Neuronal stem cell (in vitro differentiated cells): ENCODE measurements around the gene CD68.

ENCODE experiments used
- DNase-seq: peaks from one replicate; pipeline ENCODE4 v3.0.0-alpha.2; 2013; ENCODE audit warnings: low spot score
- H2AFZ ChIP-seq: one replicate; pipeline ENCODE4 v1.6.1; 2013; ENCODE audit warnings: mild to moderate bottlenecking, low read length, inconsistent platforms
- H2AK5ac ChIP-seq: 2 replicates; pipeline ENCODE4 v1.6.1; 2013; ENCODE audit warnings: low read depth, mild to moderate bottlenecking, inconsistent platforms, low read length, moderate library complexity, mixed read lengths
- H2BK120ac ChIP-seq: 2 replicates; pipeline ENCODE4 v1.6.1; 2013; ENCODE audit warnings: low read depth, mild to moderate bottlenecking, inconsistent platforms, low read length, moderate library complexity, mixed read lengths
- H2BK12ac ChIP-seq: one replicate; pipeline ENCODE4 v1.6.1; 2013; ENCODE audit warnings: low read length, inconsistent platforms
- H2BK15ac ChIP-seq: 2 replicates; pipeline ENCODE4 v1.6.1; 2013; ENCODE audit warnings: mild to moderate bottlenecking, low read length, inconsistent platforms, mixed read lengths
- H2BK5ac ChIP-seq: one replicate; pipeline ENCODE4 v1.6.1; 2013; ENCODE audit warnings: inconsistent platforms, mild to moderate bottlenecking, low read length, moderate library complexity
- H3K14ac ChIP-seq: one replicate; pipeline ENCODE4 v1.6.1; 2013; ENCODE audit warnings: low read length, inconsistent platforms
- H3K18ac ChIP-seq: 2 replicates; pipeline ENCODE4 v1.6.1; 2013; ENCODE audit warnings: low read length, inconsistent platforms
- H3K23ac ChIP-seq: 2 replicates; pipeline ENCODE4 v1.6.1; 2013; ENCODE audit warnings: low read depth, mild to moderate bottlenecking, mixed read lengths, low read length, inconsistent platforms; ENCODE audit not compliant: poor library complexity
- H3K27ac ChIP-seq: replicated peaks from 3 replicates; pipeline ENCODE4 v1.5.1; 2013; ENCODE audit warnings: low read length, inconsistent platforms
- H3K27me3 ChIP-seq, 3 experiments: 2 replicates each; pipeline ENCODE4 v1.6.1; 2013; ENCODE audit warnings: low read length in 3 of 3, mild to moderate bottlenecking in 2 of 3, inconsistent platforms in 1 of 3, low read depth in 1 of 3, mixed read lengths in 1 of 3, moderate library complexity in 1 of 3; ENCODE audit not compliant: control insufficient read depth in 3 of 3, insufficient read depth in 3 of 3
- H3K36me3 ChIP-seq, 2 donors: replicated peaks in 1 of 2; 2 replicates each; pipeline ENCODE4 v1.6.1; 2013; ENCODE audit warnings: low read length in 2 of 2; ENCODE audit not compliant: control insufficient read depth in 2 of 2, insufficient read depth in 2 of 2
- H3K4ac ChIP-seq: 2 replicates; pipeline ENCODE4 v1.6.1; 2013; ENCODE audit warnings: inconsistent platforms, mild to moderate bottlenecking, low read length, moderate library complexity
- H3K4me1 ChIP-seq, 2 donors: 1 replicate in 1 of 2; 2 replicates in 1 of 2; pipeline ENCODE4 v1.6.1; 2013; ENCODE audit warnings: low read length in 2 of 2, low read depth in 1 of 2; ENCODE audit not compliant: control insufficient read depth in 2 of 2, insufficient read depth in 1 of 2
- H3K4me2 ChIP-seq: one replicate; pipeline ENCODE4 v1.6.1; 2013; ENCODE audit warnings: mild to moderate bottlenecking, low read length, inconsistent platforms; ENCODE audit not compliant: insufficient read depth, poor library complexity, severe bottlenecking
- H3K4me3 ChIP-seq, 2 donors: 2 replicates each; pipeline ENCODE4 v1.5.1; 2013; ENCODE audit warnings: low read length in 2 of 2, mild to moderate bottlenecking in 2 of 2, inconsistent platforms in 1 of 2, moderate library complexity in 1 of 2
- H3K79me1 ChIP-seq: one replicate; pipeline ENCODE4 v1.6.1; 2013; ENCODE audit warnings: low read depth, mild to moderate bottlenecking, inconsistent platforms, low read length, moderate library complexity
- H3K9ac ChIP-seq: one replicate; pipeline ENCODE4 v1.6.1; 2013; ENCODE audit warnings: mild to moderate bottlenecking, low read depth, low read length, inconsistent platforms; ENCODE audit not compliant: poor library complexity
- H3K9me3 ChIP-seq, 2 donors: replicated peaks in 1 of 2; 2 replicates each; pipeline versions ENCODE3 to v1.6.1; 2013; ENCODE audit warnings: low read length in 2 of 2, mild to moderate bottlenecking in 2 of 2, inconsistent platforms in 1 of 2, low read depth in 1 of 2, mixed read lengths in 1 of 2, moderate library complexity in 1 of 2; ENCODE audit not compliant: control insufficient read depth in 2 of 2, insufficient read depth in 1 of 2
- H4K8ac ChIP-seq: one replicate; pipeline ENCODE4 v1.6.1; 2013; ENCODE audit warnings: low read depth, mild to moderate bottlenecking, inconsistent platforms, low read length, moderate library complexity
- H4K91ac ChIP-seq: one replicate; pipeline ENCODE4 v1.6.1; 2013; ENCODE audit warnings: low read length, low read depth, mild to moderate bottlenecking, inconsistent platforms; ENCODE audit not compliant: poor library complexity
- WGBS, 2 donors: extraction: QIAGEN DNeasy Blood & Tissue Kit; methylation state at CpG; one replicate each; pipeline ENCODE4 v1.1.7; 2013; ENCODE audit warnings: missing lambda C conversion rate in 2 of 2, mixed read lengths in 1 of 2; ENCODE audit not compliant: insufficient read length in 2 of 2, insufficient replicate concordance in 1 of 2; ENCODE audit errors: extremely low coverage in 2 of 2; 5-methylcytosine and 5-hydroxymethylcytosine counted together

CD68 gene

DNA sequence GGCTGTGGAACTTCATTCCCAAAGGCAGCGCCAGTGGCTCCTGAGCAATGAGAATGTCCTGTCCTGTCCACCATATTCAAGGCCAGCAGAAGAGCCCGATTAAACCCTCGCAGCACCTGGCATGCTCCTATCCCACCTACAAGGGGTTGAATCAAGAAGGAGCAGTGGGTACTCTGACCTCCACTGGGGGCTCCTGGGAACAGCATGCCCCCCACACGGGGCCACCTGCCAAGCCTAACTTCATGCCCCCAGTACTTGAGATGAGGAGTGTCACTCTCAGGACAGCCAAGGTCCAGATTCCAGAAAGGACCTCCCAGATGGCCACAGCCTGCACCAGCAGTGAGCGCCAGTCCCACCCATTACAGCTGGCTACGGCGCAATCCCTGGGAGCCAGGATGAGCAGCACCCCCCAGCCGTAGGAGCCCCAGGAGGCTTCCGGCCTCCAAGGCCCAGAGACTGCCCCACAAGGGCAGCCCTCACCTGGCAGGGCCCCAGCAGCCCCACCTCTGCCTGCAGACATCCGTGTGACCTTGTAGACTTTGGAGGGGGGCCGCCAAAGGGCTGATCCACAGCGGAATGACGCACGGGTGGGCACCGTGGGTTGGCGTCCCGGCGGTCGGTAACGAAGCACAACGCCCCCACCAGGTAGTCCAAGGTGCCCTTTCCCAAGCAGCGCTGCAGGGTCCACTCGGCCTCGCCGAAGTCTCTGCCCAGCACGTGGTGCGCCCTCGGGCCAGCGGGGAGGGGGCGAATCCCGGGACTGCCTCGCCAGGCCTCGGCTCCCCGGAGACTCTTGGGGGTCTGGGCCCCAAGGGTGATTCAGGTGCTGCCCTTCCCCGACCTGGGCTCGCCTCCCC, 3.2 kb downstream of the CD68 start:
- H4K91ac ChIP-seq: peak overlapping the region; percentile 100
- peak overlapping the region; percentile 59 for H3K14ac ChIP-seq
- H2BK5ac ChIP-seq: peak overlapping the region; percentile 100
- peak overlapping the region; percentile 86 for H2AFZ ChIP-seq
- peak overlapping the region; percentile 100 for H2AK5ac ChIP-seq
- H3K4me1 ChIP-seq: peaks cover 13 to 15% of the 10 kb centered on the region in 2 donors
- no CpG with 5 or more reads among the region's 36 CpGs for WGBS, 2 donors
- DNase-seq: no peak
- H3K4me2 ChIP-seq: peak overlapping the region; percentile 43
- peak overlapping the region; percentile 98 for H2BK12ac ChIP-seq
- peak overlapping the region; percentile 100 for H3K18ac ChIP-seq
- H3K27ac ChIP-seq: peak overlapping the region; percentile 98
- peak overlapping the region; percentile 99 for H4K8ac ChIP-seq
- H3K79me1 ChIP-seq: peaks cover 13% of the 10 kb centered on the region
- peak overlapping the region; percentile 100 for H2BK15ac ChIP-seq
- H3K9ac ChIP-seq: peak overlapping the region; percentile 64
- H3K27me3 ChIP-seq: no peaks in the 10 kb centered on the region
- peak overlapping the region; percentile 83 for H3K23ac ChIP-seq
- peak overlapping the region; percentile 99 for H2BK120ac ChIP-seq
- no peaks in the 10 kb centered on the region for H3K9me3 ChIP-seq
- peak overlapping the region; percentile 94 for H3K4ac ChIP-seq
- H3K36me3 ChIP-seq: peaks cover 37 to 70% of the 10 kb centered on the region in 2 donors
- peak overlapping the region in 1 of 2 donors; percentile 58 for H3K4me3 ChIP-seq

DNA sequence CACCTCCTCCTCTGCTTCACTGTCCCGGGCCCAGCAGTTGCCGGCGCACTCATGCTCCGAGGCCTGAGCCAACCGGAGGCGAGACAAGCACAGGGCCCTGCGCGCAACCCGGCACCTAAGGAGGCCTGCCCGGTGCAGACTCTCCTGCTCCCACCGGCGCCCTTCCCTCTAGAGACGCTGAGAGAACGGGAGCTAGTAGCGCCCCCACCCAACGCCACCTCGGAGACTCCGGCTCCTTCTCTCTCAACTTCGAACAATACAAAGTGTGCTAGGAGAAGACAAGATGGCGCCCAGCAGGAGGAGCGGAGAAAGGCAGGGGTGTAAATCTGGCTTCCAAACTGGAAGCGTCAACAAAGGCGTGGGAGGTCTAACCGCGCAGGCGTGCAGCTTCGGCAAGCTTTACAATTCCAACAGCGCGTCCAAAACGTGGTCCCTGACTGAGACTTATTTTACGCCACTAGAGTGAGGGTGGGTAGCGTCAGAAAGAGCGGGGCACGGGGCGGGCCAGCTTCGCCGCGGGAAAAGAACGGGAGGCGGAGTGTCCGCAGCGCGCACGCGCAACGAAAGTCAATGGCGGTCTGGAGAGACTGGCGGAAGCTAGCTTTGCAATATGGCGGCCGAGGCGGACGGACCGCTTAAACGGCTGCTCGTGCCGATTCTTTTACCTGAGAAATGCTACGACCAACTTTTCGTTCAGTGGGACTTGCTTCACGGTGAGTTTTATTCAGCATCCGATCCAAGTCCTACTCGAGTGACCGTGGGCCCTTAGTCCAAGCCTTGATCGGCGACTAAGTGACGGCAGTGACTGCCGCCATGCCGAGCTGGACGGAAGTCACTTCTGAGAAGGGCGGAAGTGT, 4.0 kb downstream of the CD68 start, which contains the start of gene MPDU1:
MPDU1 (plus strand) TSS at position 600 of the 857 bp plus-strand sequence; CDS start at position 611, 11 bp downstream.
- peak within 1 kb of the TSS; percentile 58 to 86 for H3K4me3 ChIP-seq
- peak within 1 kb of the TSS; percentile 100 for H3K18ac ChIP-seq
- no peaks in the 10 kb centered on the region for H3K9me3 ChIP-seq
- peak within 1 kb of the TSS; percentile 86 for H2AFZ ChIP-seq
- H3K14ac ChIP-seq: peak within 1 kb of the TSS; percentile 59
- H2BK120ac ChIP-seq: peak within 1 kb of the TSS; percentile 99
- H3K23ac ChIP-seq: peak within 1 kb of the TSS; percentile 92
- DNase-seq: peak; percentile 96
- H3K4ac ChIP-seq: peak within 1 kb of the TSS; percentile 94
- peak within 1 kb of the TSS; percentile 100 for H4K91ac ChIP-seq
- no CpG with 5 or more reads among the region's 69 CpGs for WGBS, 2 donors
- peak within 1 kb of the TSS; percentile 100 for H2BK5ac ChIP-seq
- H3K79me1 ChIP-seq: peaks cover 13% of the 10 kb centered on the region
- H2BK12ac ChIP-seq: peak within 1 kb of the TSS; percentile 98
- H3K27ac ChIP-seq: peak within 1 kb of the TSS; percentile 98
- peak within 1 kb of the TSS; percentile 90 for H3K9ac ChIP-seq
- no peaks in the 10 kb centered on the region for H3K27me3 ChIP-seq
- H2BK15ac ChIP-seq: peak within 1 kb of the TSS; percentile 100
- peak within 1 kb of the TSS; percentile 100 for H2AK5ac ChIP-seq
- peaks cover 13 to 17% of the 10 kb centered on the region in 2 donors for H3K4me1 ChIP-seq
- H3K4me2 ChIP-seq: peak within 1 kb of the TSS; percentile 69
- H4K8ac ChIP-seq: peak within 1 kb of the TSS; percentile 99
- peaks cover 34 to 70% of the 10 kb centered on the region in 2 donors for H3K36me3 ChIP-seq

DNA sequence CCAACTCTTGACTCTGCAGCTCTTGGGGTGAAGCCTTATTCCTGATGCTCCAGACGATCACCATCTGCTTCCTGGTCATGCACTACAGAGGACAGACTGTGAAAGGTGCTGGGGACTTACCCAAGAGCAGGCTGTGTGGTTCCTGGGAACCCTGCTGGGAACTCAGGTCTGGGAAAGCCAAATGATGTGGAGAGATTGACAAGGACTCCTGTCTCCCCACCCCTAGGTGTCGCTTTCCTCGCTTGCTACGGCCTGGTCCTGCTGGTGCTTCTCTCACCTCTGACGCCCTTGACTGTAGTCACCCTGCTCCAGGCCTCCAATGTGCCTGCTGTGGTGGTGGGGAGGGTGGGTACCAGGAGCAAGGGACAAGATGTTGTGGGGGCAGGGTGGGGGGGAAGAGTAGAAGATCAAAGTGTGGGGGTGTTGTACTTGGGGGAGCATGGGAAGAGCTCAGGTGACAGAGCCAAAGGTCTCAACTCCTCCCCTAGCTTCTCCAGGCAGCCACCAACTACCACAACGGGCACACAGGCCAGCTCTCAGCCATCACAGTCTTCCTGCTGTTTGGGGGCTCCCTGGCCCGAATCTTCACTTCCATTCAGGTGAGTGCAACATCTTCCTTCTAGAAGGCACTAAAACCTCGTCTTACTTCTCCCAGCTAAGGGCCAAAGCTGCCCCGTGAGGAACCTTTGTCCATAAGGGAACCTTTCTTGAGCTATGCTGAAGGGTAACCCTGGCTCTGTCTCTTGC, 7.4 kb downstream of the CD68 start:
- peaks cover 28 to 73% of the 10 kb centered on the region in 2 donors for H3K36me3 ChIP-seq
- no peak overlapping the region for H2AK5ac ChIP-seq
- no peak overlapping the region for H3K9ac ChIP-seq
- H3K14ac ChIP-seq: no peak overlapping the region
- no peak overlapping the region for H3K4me2 ChIP-seq
- DNase-seq: no peak
- no peak overlapping the region for H3K27ac ChIP-seq
- no CpG with 5 or more reads among the region's 9 CpGs for WGBS, 2 donors
- H3K4me3 ChIP-seq: no peak overlapping the region
- H2BK15ac ChIP-seq: no peak overlapping the region
- H3K4ac ChIP-seq: no peak overlapping the region
- H3K79me1 ChIP-seq: peaks cover 13% of the 10 kb centered on the region
- no peak overlapping the region for H2AFZ ChIP-seq
- H3K18ac ChIP-seq: no peak overlapping the region
- no peaks in the 10 kb centered on the region for H3K9me3 ChIP-seq
- H2BK120ac ChIP-seq: no peak overlapping the region
- H3K4me1 ChIP-seq: peaks cover 24 to 41% of the 10 kb centered on the region in 2 donors
- H2BK5ac ChIP-seq: no peak overlapping the region
- H4K91ac ChIP-seq: no peak overlapping the region
- no peaks in the 10 kb centered on the region for H3K27me3 ChIP-seq
- H3K23ac ChIP-seq: no peak overlapping the region
- no peak overlapping the region for H4K8ac ChIP-seq
- no peak overlapping the region for H2BK12ac ChIP-seq
